ENCODE measurements around the gene PARG.

PARG gene

GRCh38 chr10:49837685-49838084, 104.1 kb downstream of the PARG start:
- TF ChIP-seq, protein P1, sequence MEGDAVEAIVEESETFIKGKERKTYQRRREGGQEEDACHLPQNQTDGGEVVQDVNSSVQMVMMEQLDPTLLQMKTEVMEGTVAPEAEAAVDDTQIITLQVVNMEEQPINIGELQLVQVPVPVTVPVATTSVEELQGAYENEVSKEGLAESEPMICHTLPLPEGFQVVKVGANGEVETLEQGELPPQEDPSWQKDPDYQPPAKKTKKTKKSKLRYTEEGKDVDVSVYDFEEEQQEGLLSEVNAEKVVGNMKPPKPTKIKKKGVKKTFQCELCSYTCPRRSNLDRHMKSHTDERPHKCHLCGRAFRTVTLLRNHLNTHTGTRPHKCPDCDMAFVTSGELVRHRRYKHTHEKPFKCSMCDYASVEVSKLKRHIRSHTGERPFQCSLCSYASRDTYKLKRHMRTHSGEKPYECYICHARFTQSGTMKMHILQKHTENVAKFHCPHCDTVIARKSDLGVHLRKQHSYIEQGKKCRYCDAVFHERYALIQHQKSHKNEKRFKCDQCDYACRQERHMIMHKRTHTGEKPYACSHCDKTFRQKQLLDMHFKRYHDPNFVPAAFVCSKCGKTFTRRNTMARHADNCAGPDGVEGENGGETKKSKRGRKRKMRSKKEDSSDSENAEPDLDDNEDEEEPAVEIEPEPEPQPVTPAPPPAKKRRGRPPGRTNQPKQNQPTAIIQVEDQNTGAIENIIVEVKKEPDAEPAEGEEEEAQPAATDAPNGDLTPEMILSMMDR (IDR thresholded peaks at IDR 0.05; ENCODE audit: insufficient read depth, low read length, poor library complexity, severe bottlenecking) = no peak
- TF ChIP-seq EZH2phosphoT487 (conservative IDR thresholded peaks at IDR 0.05; ENCODE audit: low read length) = no peak
- no peaks in the 10 kb centered on the region for H3K9me3 ChIP-seq (ENCODE audit: insufficient read depth, low read length)
- H3K4me2 ChIP-seq (ENCODE audit: low read depth, low read length, poor library complexity, severe bottlenecking) = no peak overlapping the region
- no peak overlapping the region for H2AFZ ChIP-seq (ENCODE audit: low read depth, low read length, severe bottlenecking)
- H3K27me3 ChIP-seq (ENCODE audit: low read length) = no peaks in the 10 kb centered on the region
- H3K36me3 ChIP-seq (ENCODE audit: low read length) = no peaks in the 10 kb centered on the region; the same call in 1 of the 2 replicates
- H3K9ac ChIP-seq (ENCODE audit: low read length) = no peak overlapping the region
- no peaks in the 10 kb centered on the region for H3F3A ChIP-seq (ENCODE audit: insufficient read depth)
- no peaks in the 10 kb centered on the region for H4K20me1 ChIP-seq (ENCODE audit: low read depth, low read length)
- no peak overlapping the region for H3K27ac ChIP-seq (ENCODE audit: low read depth, low read length)
- no peaks in the 10 kb centered on the region for H3K79me2 ChIP-seq (ENCODE audit: insufficient read depth, low read length)
- H3K9me2 ChIP-seq (replicated peaks; ENCODE audit: insufficient read depth, low read length) = no peaks in the 10 kb centered on the region
- no peak overlapping the region for H3K4me3 ChIP-seq (ENCODE audit: insufficient read depth, low read length, poor library complexity, severe bottlenecking)

GRCh38 chr10:49837051-49837478, 104.8 kb downstream of the PARG start:
- Histone ChIP-seq H3K79me2 (ENCODE audit: insufficient read depth, low read length) (no peaks in the 10 kb centered on the region), H3K9me3 (ENCODE audit: insufficient read depth, low read length) (no peaks in the 10 kb centered on the region), H3K27ac (ENCODE audit: low read depth, low read length) (no peak overlapping the region), H3K4me3 (ENCODE audit: insufficient read depth, low read length, poor library complexity, severe bottlenecking) (no peak overlapping the region), H3K36me3 (ENCODE audit: low read length) (peaks cover 2% of the 10 kb centered on the region; the same call in 1 of the 2 replicates), H3K27me3 (ENCODE audit: low read length) (no peaks in the 10 kb centered on the region), H3F3A (ENCODE audit: insufficient read depth) (no peaks in the 10 kb centered on the region), H2AFZ (ENCODE audit: low read depth, low read length, severe bottlenecking) (no peak overlapping the region), H4K20me1 (ENCODE audit: low read depth, low read length) (no peaks in the 10 kb centered on the region), H3K9me2 (replicated peaks; ENCODE audit: insufficient read depth, low read length) (no peaks in the 10 kb centered on the region), H3K4me2 (ENCODE audit: low read depth, low read length, poor library complexity, severe bottlenecking) (no peak overlapping the region), H3K9ac (ENCODE audit: low read length) (no peak overlapping the region)
- TF ChIP-seq, protein P1 (IDR thresholded peaks at IDR 0.05; ENCODE audit: insufficient read depth, low read length, poor library complexity, severe bottlenecking) = no peak
- TF ChIP-seq EZH2phosphoT487 (conservative IDR thresholded peaks at IDR 0.05; ENCODE audit: low read length) = no peak

GRCh38 chr10:49834976-49835375, 106.9 kb downstream of the PARG start:
- no peaks in the 10 kb centered on the region for H3F3A ChIP-seq (ENCODE audit: insufficient read depth)

More at GRCh38 chr10:49834976-49835375, 106.9 kb downstream of the PARG start:
- no peaks in the 10 kb centered on the region for H3K9me3 ChIP-seq (ENCODE audit: insufficient read depth, low read length)
- no peak overlapping the region for H3K9ac ChIP-seq (ENCODE audit: low read length)
- H3K27ac ChIP-seq (ENCODE audit: low read depth, low read length) = no peak overlapping the region
- peaks cover 2% of the 10 kb centered on the region; the same call in 1 of the 2 replicates for H3K36me3 ChIP-seq (ENCODE audit: low read length)
- TF ChIP-seq, protein P1 (IDR thresholded peaks at IDR 0.05; ENCODE audit: insufficient read depth, low read length, poor library complexity, severe bottlenecking) = no peak
- TF ChIP-seq EZH2phosphoT487 (conservative IDR thresholded peaks at IDR 0.05; ENCODE audit: low read length) = no peak
- no peak overlapping the region for H3K4me3 ChIP-seq (ENCODE audit: insufficient read depth, low read length, poor library complexity, severe bottlenecking)
- no peaks in the 10 kb centered on the region for H3K27me3 ChIP-seq (ENCODE audit: low read length)
- no peaks in the 10 kb centered on the region for H3K79me2 ChIP-seq (ENCODE audit: insufficient read depth, low read length)
- no peak overlapping the region for H3K4me2 ChIP-seq (ENCODE audit: low read depth, low read length, poor library complexity, severe bottlenecking)
- H3K9me2 ChIP-seq (replicated peaks; ENCODE audit: insufficient read depth, low read length) = no peaks in the 10 kb centered on the region
- H2AFZ ChIP-seq (ENCODE audit: low read depth, low read length, severe bottlenecking) = no peak overlapping the region
- no peaks in the 10 kb centered on the region for H4K20me1 ChIP-seq (ENCODE audit: low read depth, low read length)
